Upper lobe of left lung (tissue), 6 donors: Measurements from ENCODE around the gene LCORL. TPM values are rescaled to one million over a fixed set of nuclear protein-coding genes. Genes with fewer than 3 reads are reported as not detected.

Experiments
- ATAC-seq, 2 donors: fragments of 200-7000 bp; cut with Tn5 transposase; one replicate each; pipeline ENCODE4 v1.9.1; 2022; ENCODE audit warnings: mild to moderate bottlenecking in 2 of 2, moderate library complexity in 2 of 2; ENCODE audit not compliant: low FRiP score in 2 of 2
- DNase-seq, 2 donors: peaks; one replicate each; pipeline ENCODE4 v3.0.0-alpha.2; 2019 to 2020
- H3K27ac ChIP-seq, 4 donors: fragments of 200-600 bp; sonication (generic); one replicate each; pipeline ENCODE4 v1.5.1; 2016 to 2019
- H3K27me3 ChIP-seq, 4 donors: fragments of 200-600 bp; sonication (generic); one replicate each; pipeline ENCODE4 v1.5.1; 2017 to 2019
- H3K36me3 ChIP-seq, 4 donors: fragments of 200-600 bp; sonication (generic); one replicate each; pipeline ENCODE4 v1.5.1; 2016 to 2019
- H3K4me1 ChIP-seq, 4 donors: fragments of 200-600 bp; sonication (generic); one replicate each; pipeline ENCODE4 v1.5.1; 2018 to 2019
- H3K4me3 ChIP-seq, 4 donors: fragments of 200-600 bp; sonication (generic); one replicate each; pipeline ENCODE4 v1.5.1; 2017 to 2019; ENCODE audit warnings: mild to moderate bottlenecking in 2 of 4, moderate library complexity in 1 of 4
- H3K9me3 ChIP-seq, 4 donors: fragments of 200-600 bp; sonication (generic); one replicate each; pipeline ENCODE4 v1.5.1; 2018 to 2019
- EP300 ChIP-seq, 4 donors: sonication (generic); formaldehyde crosslinking; IDR thresholded peaks; one replicate each; pipeline ENCODE4 v1.5.1; 2017; ENCODE audit warnings: antibody characterized with exemption in 4 of 4, control low read depth in 2 of 4
- POLR2A ChIP-seq, 4 donors: fragments of 450-650 bp; IDR thresholded peaks; one replicate each; pipeline ENCODE4 v1.5.1; 2016 to 2017; ENCODE audit warnings: antibody characterized with exemption in 4 of 4, mild to moderate bottlenecking in 2 of 4
- POLR2AphosphoS5 ChIP-seq, 2 donors: sonication (generic); formaldehyde crosslinking; IDR thresholded peaks; one replicate each; pipeline ENCODE4 v1.5.1; 2017; ENCODE audit warnings: antibody characterized with exemption in 2 of 2
- WGBS, 2 donors: methylation state at CpG; one replicate each; pipeline ENCODE4 v1.1.5; 2017 to 2018; 5-methylcytosine and 5-hydroxymethylcytosine counted together
- total RNA-seq, 6 donors: library from RNA; depleted of rRNA in 4 of 6; stranded (reverse); fragments of >200 nt in 4 of 6; gene quantifications; one replicate each; pipeline versions ENCODE4 v1.1.0 to v1.2.1, GENCODE V29; 2016 to 2021
- TF ChIP-seq, protein P1 (sequence below), 6 experiments: fragments of 450-650 bp in 4 of 6; fragments of 200-600 bp in 2 of 6; sonication (generic) in 2 of 6; IDR thresholded peaks; one replicate each; pipeline ENCODE4 v1.5.1; 2016 to 2019; ENCODE audit warnings: antibody characterized with exemption in 6 of 6
- donor health status: DM: no; HTN: no; CAD: no; lungs with moderate emphysema.
- donor health status: DM: no; HTN: yes; CAD: no; lungs with severe emphysema.

The LCORL gene
- total RNA-seq, 6 donors from 2014 or later: 12.5 to 33.5 (median 19.6) TPM

DNA sequence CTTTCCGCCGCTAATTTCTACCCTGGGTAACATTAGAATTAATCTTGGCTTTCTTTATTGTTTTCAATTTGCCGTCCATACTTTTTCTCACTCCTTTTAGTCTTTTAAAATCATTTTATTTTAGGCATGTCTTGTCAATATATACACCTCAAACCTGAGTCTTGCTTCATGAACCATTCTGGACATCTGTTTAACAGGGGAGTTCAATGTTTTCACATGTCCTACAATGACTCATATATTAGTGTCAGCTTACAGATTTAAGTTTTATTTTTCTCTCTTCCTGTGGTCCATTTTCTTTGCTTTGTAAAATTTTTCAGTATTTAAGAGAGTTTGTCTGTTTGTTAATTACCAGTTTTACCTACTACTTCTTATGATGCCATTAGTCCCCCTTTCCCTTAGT lies 89.5 kb downstream of the LCORL start:
- Histone ChIP-seq H3K36me3 (peaks cover 0 to 6% (median 0%) of the 10 kb centered on the region in 4 donors), H3K9me3 (peaks cover 0 to 7% (median 0%) of the 10 kb centered on the region in 4 donors), H3K27me3 (no peaks in the 10 kb centered on the region), H3K27ac (no peak overlapping the region), H3K4me3 (no peak overlapping the region), H3K4me1 (no peaks in the 10 kb centered on the region)
- ATAC-seq (no peak), DNase-seq (no peak)
- TF ChIP-seq POLR2AphosphoS5 (IDR thresholded peaks at IDR 0.05) (no peak), POLR2A (IDR thresholded peaks at IDR 0.05) (no peak), EP300 (IDR thresholded peaks at IDR 0.05) (no peak)
- TF ChIP-seq, protein P1, sequence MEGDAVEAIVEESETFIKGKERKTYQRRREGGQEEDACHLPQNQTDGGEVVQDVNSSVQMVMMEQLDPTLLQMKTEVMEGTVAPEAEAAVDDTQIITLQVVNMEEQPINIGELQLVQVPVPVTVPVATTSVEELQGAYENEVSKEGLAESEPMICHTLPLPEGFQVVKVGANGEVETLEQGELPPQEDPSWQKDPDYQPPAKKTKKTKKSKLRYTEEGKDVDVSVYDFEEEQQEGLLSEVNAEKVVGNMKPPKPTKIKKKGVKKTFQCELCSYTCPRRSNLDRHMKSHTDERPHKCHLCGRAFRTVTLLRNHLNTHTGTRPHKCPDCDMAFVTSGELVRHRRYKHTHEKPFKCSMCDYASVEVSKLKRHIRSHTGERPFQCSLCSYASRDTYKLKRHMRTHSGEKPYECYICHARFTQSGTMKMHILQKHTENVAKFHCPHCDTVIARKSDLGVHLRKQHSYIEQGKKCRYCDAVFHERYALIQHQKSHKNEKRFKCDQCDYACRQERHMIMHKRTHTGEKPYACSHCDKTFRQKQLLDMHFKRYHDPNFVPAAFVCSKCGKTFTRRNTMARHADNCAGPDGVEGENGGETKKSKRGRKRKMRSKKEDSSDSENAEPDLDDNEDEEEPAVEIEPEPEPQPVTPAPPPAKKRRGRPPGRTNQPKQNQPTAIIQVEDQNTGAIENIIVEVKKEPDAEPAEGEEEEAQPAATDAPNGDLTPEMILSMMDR (IDR thresholded peaks at IDR 0.05): no peak
- 92 to 96% methylated on average over 3 of the region's 3 CpGs for WGBS, 2 donors

DNA sequence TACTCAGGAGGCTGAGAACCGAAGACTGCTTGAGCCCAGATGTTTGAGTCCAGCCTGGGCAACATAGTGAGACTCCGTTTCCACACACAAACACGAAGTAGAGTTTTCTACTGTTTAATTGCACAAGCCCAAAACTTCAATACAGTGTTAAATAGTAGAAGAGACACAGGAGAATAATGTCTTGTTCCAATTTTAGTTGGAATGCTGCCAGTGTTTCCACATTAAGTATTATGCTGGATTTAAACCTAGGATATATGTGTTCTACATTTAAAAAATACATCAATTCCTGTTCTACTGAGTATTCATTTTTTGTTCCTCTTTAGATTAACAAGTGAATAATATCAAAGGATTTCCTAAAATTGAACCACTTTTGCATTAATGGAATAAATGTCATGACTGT lies 91.3 kb downstream of the LCORL start:
- Histone ChIP-seq H3K36me3 (peaks cover 0 to 6% (median 0%) of the 10 kb centered on the region in 4 donors), H3K4me3 (no peak overlapping the region), H3K27ac (no peak overlapping the region), H3K9me3 (peaks cover 0 to 7% (median 0%) of the 10 kb centered on the region in 4 donors), H3K4me1 (no peaks in the 10 kb centered on the region), H3K27me3 (no peaks in the 10 kb centered on the region)
- 83 to 92% methylated on average over 3 of the region's 3 CpGs for WGBS, 2 donors
- no peak for DNase-seq
- TF ChIP-seq POLR2AphosphoS5 (IDR thresholded peaks at IDR 0.05) (no peak), POLR2A (IDR thresholded peaks at IDR 0.05) (no peak), EP300 (IDR thresholded peaks at IDR 0.05) (no peak)
- TF ChIP-seq, protein P1 (IDR thresholded peaks at IDR 0.05): no peak
- ATAC-seq: no peak

DNA sequence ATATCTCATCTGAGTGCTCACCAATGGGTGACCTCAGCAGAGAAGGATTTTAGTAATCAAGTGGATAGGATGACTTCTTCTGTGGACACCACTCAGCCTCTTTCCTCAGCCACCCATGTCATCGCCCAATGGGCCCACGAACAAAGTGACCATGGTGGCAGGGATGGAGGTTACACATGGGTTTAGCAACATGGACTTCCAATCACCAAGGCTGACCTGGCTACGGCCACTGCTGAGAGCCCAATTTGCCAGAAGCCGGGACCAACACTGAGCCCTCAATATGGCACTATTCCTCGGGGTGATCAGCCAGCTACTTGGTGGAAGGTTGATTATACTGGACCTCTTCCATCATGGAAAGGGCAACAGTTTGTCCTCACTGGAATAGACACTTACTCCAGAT lies 97.4 kb downstream of the LCORL start:
- Histone ChIP-seq H3K9me3 (no peaks in the 10 kb centered on the region), H3K36me3 (peaks cover 0 to 6% (median 0%) of the 10 kb centered on the region in 4 donors), H3K27me3 (no peaks in the 10 kb centered on the region), H3K27ac (no peak overlapping the region), H3K4me1 (no peaks in the 10 kb centered on the region), H3K4me3 (no peak overlapping the region)
- 94 to 99% methylated on average over 2 to 5 of the region's 5 CpGs for WGBS, 2 donors
- TF ChIP-seq EP300 (IDR thresholded peaks at IDR 0.05) (no peak), POLR2AphosphoS5 (IDR thresholded peaks at IDR 0.05) (no peak), POLR2A (IDR thresholded peaks at IDR 0.05) (no peak)
- TF ChIP-seq, protein P1 (IDR thresholded peaks at IDR 0.05): no peak
- DNase-seq (no peak), ATAC-seq (no peak)

DNA sequence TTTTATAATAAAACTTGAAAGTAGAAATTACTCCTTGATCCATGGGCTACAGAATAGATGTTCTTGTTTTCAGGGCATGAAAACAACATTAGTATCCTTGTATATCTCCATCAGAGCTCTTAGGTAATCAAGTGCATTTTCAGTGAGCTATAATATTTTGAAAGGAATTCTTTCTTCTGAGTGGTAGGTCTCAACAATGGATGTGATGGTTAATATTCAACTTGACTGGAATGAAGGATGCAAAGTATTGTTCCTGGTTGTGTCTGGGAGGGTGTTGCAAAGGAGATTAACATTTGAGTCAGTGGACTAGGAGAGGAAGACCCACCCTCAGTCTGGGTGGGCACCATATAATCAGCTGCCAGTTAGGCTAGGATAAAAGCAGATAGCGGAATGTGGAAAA lies 100.1 kb downstream of the LCORL start:
- Histone ChIP-seq H3K4me3 (no peak overlapping the region), H3K4me1 (no peaks in the 10 kb centered on the region), H3K36me3 (no peaks in the 10 kb centered on the region), H3K27me3 (no peaks in the 10 kb centered on the region), H3K9me3 (no peaks in the 10 kb centered on the region), H3K27ac (no peak overlapping the region)
- 92 to 100% methylated on average over 1 of the region's 1 CpG for WGBS, 2 donors
- TF ChIP-seq, protein P1 (IDR thresholded peaks at IDR 0.05): no peak
- TF ChIP-seq POLR2A (IDR thresholded peaks at IDR 0.05) (no peak), POLR2AphosphoS5 (IDR thresholded peaks at IDR 0.05) (no peak), EP300 (IDR thresholded peaks at IDR 0.05) (no peak)
- no peak for DNase-seq
- no peak for ATAC-seq

DNA sequence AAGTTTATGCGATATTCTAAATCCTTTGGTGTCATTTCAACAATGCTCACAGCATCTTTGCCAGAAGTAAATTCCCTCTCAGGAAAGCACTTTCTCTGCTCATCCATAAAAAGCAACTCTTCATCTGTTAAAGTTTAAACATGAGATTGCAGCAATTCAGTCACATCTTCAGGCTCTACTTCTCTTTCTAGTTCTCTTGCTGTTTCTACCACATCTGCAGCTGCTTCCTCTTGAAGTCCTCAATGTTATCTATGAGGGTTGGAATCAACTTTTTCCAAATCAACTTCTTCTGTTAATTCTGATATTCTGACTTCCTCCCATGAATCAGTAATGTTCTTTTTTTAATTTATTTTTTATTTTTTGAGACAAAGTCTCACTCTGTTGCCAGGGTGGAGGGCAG lies 100.9 kb downstream of the LCORL start:
- no peaks in the 10 kb centered on the region for H3K27me3 ChIP-seq
- no peaks in the 10 kb centered on the region for H3K9me3 ChIP-seq
- H3K27ac ChIP-seq: no peak overlapping the region
- DNase-seq (no peak), ATAC-seq (no peak)
- no peaks in the 10 kb centered on the region for H3K4me1 ChIP-seq
- 94 to 96% methylated on average over 1 of the region's 1 CpG for WGBS, 2 donors
- TF ChIP-seq, protein P1 (IDR thresholded peaks at IDR 0.05): no peak
- TF ChIP-seq POLR2A (IDR thresholded peaks at IDR 0.05) (no peak), EP300 (IDR thresholded peaks at IDR 0.05) (no peak), POLR2AphosphoS5 (IDR thresholded peaks at IDR 0.05) (no peak)
- H3K4me3 ChIP-seq: no peak overlapping the region
- no peaks in the 10 kb centered on the region for H3K36me3 ChIP-seq
